Lower leg skin (tissue), 4 donors: ENCODE measurements around the gene LEPROT. TPM values are rescaled to one million over a fixed set of nuclear protein-coding genes. Genes with fewer than 3 reads are reported as not detected.
"Not testable (repeated sequence)": the region's sequence is repeated elsewhere in the genome, so short reads cannot be mapped to it uniquely, and the experiment has no call there.

Experiments used
- DNase-seq, 2 donors: peaks; one replicate each; pipeline ENCODE4 v3.0.0-alpha.2; 2019; ENCODE audit warnings: low spot score in 2 of 2
- H3K4me3 ChIP-seq: fragments of 200-600 bp; sonication (generic); 2 replicates; pipeline ENCODE4 v1.5.1; 2017; ENCODE audit warnings: mild to moderate bottlenecking, low read depth; ENCODE audit not compliant: poor library complexity, severe bottlenecking
- POLR2A ChIP-seq, 2 donors: fragments of 450-650 bp; IDR thresholded peaks; one replicate each; pipeline ENCODE4 v1.6.1; 2016 to 2017; ENCODE audit warnings: antibody characterized with exemption in 2 of 2, mild to moderate bottlenecking in 1 of 2, moderate library complexity in 1 of 2
- WGBS, 2 donors: methylation state at CpG; one replicate each; pipeline ENCODE4 v1.1.5; 2018; 5-methylcytosine and 5-hydroxymethylcytosine counted together
- intact Hi-C: fragments of 100-400 bp; cut with DNase I; formaldehyde crosslinking; loops from one replicate; pipeline ENCODE4 v1.15.0; 2023; ENCODE audit warnings: low total_unique reads
- total RNA-seq, 4 donors: library from RNA; depleted of rRNA; stranded (reverse); fragments of >200 nt; gene quantifications; one replicate each; pipeline ENCODE4 v1.1.0, GENCODE V29; 2016
- TF ChIP-seq, protein P1 (sequence below), 3 donors: fragments of 450-650 bp; IDR thresholded peaks; one replicate each; pipeline ENCODE4 v1.5.1; 2016; ENCODE audit warnings: antibody characterized with exemption in 3 of 3, mild to moderate bottlenecking in 3 of 3, moderate library complexity in 2 of 3

The LEPROT gene, protein sequence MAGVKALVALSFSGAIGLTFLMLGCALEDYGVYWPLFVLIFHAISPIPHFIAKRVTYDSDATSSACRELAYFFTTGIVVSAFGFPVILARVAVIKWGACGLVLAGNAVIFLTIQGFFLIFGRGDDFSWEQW
- 10 to 100 TPM; 28.5 to 49.2 (median 32.3) TPM for total RNA-seq

DNA sequence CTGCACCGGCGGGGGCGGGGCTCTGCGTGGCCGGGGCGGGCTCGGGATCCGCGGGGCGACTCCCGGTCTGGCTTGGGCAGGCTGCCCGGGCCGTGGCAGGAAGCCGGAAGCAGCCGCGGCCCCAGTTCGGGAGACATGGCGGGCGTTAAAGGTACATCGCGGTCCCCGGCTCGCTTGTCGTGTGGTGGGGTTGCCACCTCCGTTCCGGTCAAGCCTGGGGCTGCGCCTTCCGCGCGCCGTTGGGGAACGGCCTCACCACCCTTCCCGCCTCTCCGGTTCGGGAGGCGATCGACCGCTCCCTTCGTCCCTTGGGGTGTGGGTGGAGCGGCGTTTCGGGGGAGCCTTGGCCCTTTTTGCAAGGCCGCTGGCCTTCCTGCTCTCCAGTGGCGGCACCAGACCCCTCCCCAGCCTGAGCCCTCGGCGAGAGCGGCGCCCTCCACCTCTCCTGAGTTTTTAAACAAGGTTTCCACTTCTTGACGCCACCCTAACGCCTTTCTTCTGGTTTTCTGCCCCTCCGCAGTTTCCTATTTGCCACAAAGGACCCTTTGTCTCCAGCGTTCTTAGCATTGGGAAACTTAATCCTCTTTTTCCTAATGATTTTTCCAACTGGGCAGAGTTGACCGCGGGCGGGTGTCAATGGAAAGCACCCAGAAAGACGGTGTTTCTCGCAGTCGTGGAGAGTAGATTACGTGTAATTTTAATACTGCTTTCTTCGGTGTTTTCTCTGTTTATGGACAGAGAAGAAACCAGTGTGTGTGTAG lies at the start of gene LEPROT, which contains the start of gene LEPR:
Gene LEPROT, plus strand, starts transcription at position 79 of the 761 bp plus-strand sequence. Its CDS starts 57 bp downstream, at position 136.
Gene LEPR, plus strand, starts transcription at position 79 of the 761 bp plus-strand sequence. CDS start 144,898 bp downstream, outside the sequence.
- peak in 1 of 2 donors; percentile 76 for TF ChIP-seq POLR2A (IDR thresholded peaks at IDR 0.05)
- TF ChIP-seq, protein P1, sequence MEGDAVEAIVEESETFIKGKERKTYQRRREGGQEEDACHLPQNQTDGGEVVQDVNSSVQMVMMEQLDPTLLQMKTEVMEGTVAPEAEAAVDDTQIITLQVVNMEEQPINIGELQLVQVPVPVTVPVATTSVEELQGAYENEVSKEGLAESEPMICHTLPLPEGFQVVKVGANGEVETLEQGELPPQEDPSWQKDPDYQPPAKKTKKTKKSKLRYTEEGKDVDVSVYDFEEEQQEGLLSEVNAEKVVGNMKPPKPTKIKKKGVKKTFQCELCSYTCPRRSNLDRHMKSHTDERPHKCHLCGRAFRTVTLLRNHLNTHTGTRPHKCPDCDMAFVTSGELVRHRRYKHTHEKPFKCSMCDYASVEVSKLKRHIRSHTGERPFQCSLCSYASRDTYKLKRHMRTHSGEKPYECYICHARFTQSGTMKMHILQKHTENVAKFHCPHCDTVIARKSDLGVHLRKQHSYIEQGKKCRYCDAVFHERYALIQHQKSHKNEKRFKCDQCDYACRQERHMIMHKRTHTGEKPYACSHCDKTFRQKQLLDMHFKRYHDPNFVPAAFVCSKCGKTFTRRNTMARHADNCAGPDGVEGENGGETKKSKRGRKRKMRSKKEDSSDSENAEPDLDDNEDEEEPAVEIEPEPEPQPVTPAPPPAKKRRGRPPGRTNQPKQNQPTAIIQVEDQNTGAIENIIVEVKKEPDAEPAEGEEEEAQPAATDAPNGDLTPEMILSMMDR (IDR thresholded peaks at IDR 0.05) = no peak
- peak within 1 kb of the TSS; percentile 86 for H3K4me3 ChIP-seq
- intact Hi-C loops = no loop called here
- WGBS, 2 donors = 1% methylated on average over 35 to 44 of the region's 60 CpGs
- no peak for DNase-seq

DNA sequence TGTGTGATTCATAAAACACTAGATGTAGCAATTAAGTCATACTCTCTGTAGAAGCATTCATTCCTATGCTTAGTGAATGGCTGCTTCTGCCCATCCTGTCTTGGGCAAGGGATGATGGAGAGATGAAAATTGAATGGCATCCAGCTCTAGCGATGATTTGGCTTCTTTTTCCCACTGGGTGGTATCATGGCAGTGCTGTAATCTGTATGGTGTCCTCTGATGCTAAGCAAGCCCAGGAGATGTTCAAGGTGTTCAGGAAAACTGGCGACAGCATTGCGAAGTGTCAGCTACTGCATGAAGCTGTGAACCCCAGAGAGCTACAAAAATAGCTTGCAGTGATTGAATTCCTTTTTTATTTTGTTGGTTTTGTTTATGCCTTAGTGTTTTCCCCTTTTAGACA lies 48.9 kb upstream of the LEPROT start:
- no peak overlapping the region for H3K4me3 ChIP-seq
- WGBS, 2 donors = 85 to 87% methylated on average over 3 of the region's 3 CpGs
- no peak for DNase-seq
- TF ChIP-seq, protein P1 (IDR thresholded peaks at IDR 0.05) = no peak
- no peak for TF ChIP-seq POLR2A (IDR thresholded peaks at IDR 0.05)
- intact Hi-C loops = no loop called here

DNA sequence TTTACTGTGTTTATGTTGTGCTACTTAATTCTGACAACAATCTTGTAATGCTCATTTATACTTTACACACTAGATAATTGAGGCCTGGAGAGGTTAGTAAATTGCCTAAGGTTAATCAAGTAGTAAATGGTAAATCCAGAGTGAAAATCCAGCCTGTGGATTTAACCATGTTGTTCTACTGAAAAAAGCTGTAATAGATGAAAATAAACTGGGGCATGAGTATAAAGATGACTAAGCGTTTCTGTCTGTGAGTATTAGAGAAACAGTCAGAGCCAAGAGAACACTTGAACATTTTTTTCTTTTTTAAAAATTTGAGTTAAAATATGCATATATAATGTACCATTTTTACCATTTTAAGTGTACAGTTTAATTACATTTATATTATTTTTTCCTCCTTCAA lies 47.9 kb upstream of the LEPROT start:
- intact Hi-C loops = no loop called here
- H3K4me3 ChIP-seq = no peak overlapping the region
- WGBS, 2 donors = 53 to 60% methylated on average over 1 of the region's 1 CpG
- DNase-seq = no peak
- no peak for TF ChIP-seq POLR2A (IDR thresholded peaks at IDR 0.05)
- TF ChIP-seq, protein P1 (IDR thresholded peaks at IDR 0.05) = no peak

DNA sequence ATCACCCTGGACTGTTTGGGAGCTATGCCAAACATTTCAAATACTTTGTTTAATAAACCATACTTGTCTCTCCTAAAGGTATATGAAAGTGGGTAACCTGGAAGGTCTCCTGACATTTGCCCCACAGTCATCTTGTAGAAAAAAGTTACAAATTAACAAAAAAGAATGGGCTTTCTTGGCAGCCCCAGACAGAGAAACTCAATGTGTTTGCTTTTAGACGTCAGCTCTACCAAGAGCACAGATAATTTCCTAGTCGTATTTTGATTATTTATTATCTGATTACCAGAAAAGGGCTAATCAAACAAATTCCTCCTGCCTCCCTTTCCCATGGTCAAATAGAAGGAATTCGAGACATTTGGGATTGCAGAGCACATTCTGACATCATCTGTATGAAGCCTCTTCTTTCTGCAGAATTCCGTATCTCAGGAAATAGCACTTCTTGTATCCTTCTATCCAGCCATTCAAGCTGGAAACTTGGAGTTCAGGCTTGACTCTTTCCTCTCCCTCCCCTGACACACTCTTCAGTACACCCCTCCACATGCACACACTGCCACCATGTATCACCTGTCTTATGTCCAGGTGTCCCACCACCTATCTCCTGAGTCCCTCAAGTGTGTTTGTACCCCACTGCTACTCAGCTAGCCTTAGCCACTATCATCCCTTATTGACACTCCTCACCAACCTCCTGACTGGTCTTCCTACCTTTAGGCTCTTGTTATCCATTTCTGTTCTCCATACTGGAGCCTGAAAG lies 42.8 kb upstream of the LEPROT start:
- TF ChIP-seq, protein P1 (IDR thresholded peaks at IDR 0.05) = no peak
- no peak for TF ChIP-seq POLR2A (IDR thresholded peaks at IDR 0.05)
- WGBS, 2 donors = 88 to 91% methylated on average over 4 of the region's 4 CpGs
- intact Hi-C loops = no loop called here
- no peak for DNase-seq
- no peak overlapping the region for H3K4me3 ChIP-seq

DNA sequence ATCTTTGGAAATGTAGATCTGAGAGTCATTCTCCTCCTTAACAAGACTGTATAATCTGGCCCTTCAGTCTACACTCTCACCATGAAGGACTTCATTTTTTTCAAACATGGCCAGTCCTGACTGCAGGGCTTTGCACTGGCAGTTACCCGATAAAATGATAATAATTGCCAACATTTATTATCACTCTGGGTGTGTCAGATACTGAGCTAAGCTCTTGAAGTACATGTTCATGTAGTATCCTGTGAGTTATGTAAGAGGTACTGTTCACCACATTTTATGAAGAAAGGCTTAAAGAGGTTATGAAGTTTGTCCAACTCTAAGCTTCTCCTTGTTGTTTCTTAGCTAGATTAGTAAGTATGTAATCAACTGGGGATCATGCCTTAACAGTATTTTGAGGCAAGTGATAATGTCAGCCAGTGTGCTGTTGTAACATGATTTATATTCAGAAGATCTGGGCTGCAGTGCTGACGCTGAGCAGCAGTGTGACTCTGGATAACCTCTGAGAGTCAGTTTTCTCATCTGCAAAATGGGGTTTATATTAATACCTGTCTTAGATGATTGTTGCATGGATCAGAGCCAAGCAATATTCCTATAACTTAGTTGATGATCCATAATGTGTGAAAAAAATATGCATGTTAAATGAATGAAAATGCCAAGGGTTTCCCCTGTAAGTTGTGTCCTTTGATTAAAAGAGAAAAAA lies 42.1 kb upstream of the LEPROT start:
- DNase-seq = no peak
- H3K4me3 ChIP-seq = no peak overlapping the region
- no peak for TF ChIP-seq POLR2A (IDR thresholded peaks at IDR 0.05)
- TF ChIP-seq, protein P1 (IDR thresholded peaks at IDR 0.05) = no peak
- whole genome bisulfite sequencing, 2 donors = 40 to 63% methylated on average over 2 of the region's 2 CpGs
- intact Hi-C loops = no loop called here

DNA sequence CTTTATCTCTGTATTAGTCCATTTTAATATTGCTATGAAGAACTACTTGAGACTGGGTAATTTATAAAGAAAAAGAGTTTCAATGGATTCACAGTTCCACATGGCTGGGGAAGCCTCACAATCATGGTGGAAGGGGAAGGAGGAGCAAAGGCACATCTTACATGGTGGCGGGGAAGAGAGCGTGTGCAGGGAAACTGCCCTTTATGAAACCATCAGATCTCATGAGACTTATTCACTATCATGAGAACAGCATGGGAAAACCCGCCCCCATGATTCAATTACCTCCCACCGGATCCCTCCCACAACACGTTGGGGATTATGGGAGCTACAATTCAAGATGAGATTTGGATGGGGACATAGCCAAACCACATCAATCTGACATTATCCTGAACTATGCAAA lies 36.0 kb upstream of the LEPROT start:
- DNase-seq, H3K4me3 ChIP-seq, intact Hi-C loops: not testable (repeated sequence)
- 91 to 92% methylated on average over 5 of the region's 5 CpGs for WGBS, 2 donors
